ENCODE results near the gene SCAMP2.

DNA sequence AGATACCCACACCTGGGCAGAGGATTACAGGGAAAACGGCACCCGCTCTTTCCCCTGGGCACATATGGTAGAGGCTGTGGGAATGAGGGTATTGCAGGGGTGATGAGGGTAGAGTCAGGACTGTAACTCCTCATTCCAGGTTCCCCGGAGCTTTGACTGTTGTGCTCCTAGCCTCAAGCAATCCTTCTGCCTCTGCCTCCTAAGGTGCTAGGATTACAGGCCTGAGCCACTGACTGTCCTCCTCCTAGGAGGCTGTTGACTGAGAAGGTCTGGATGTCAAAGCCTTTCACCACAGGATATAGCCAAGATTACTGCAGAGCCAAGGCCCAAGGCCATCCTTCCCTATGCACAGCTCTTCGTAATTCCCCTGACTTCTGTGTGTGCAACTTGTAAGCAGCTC, 15.6 kb upstream of the SCAMP2 start:
- TF ChIP-seq, protein P1, sequence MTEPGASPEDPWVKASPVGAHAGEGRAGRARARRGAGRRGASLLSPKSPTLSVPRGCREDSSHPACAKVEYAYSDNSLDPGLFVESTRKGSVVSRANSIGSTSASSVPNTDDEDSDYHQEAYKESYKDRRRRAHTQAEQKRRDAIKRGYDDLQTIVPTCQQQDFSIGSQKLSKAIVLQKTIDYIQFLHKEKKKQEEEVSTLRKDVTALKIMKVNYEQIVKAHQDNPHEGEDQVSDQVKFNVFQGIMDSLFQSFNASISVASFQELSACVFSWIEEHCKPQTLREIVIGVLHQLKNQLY (CRISPR knock-in tag; IDR thresholded peaks at IDR 0.05), result no peak
- TF ChIP-seq ETV6 (CRISPR knock-in tag; IDR thresholded peaks at IDR 0.05), result no peak
- TF ChIP-seq, protein P2, sequence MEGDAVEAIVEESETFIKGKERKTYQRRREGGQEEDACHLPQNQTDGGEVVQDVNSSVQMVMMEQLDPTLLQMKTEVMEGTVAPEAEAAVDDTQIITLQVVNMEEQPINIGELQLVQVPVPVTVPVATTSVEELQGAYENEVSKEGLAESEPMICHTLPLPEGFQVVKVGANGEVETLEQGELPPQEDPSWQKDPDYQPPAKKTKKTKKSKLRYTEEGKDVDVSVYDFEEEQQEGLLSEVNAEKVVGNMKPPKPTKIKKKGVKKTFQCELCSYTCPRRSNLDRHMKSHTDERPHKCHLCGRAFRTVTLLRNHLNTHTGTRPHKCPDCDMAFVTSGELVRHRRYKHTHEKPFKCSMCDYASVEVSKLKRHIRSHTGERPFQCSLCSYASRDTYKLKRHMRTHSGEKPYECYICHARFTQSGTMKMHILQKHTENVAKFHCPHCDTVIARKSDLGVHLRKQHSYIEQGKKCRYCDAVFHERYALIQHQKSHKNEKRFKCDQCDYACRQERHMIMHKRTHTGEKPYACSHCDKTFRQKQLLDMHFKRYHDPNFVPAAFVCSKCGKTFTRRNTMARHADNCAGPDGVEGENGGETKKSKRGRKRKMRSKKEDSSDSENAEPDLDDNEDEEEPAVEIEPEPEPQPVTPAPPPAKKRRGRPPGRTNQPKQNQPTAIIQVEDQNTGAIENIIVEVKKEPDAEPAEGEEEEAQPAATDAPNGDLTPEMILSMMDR (IDR thresholded peaks at IDR 0.05), result no peak
- TF ChIP-seq ATF2 (CRISPR knock-in tag; IDR thresholded peaks at IDR 0.05; ENCODE audit: borderline replicate concordance, low read depth), result no peak
- TF ChIP-seq JUN (CRISPR knock-in tag; IDR thresholded peaks at IDR 0.05), result no peak
- no peak for TF ChIP-seq ZNF121 (CRISPR knock-in tag; IDR thresholded peaks at IDR 0.05)

Data from WTC11 (cell line).